CD14-positive monocyte (primary cell): ENCODE data around the gene SMAD9. TPM values are rescaled to one million over a fixed set of nuclear protein-coding genes. Genes with fewer than 3 reads are reported as not detected.

ENCODE experiments used
- DNase-seq, 3 donors: peaks; one replicate each; pipeline ENCODE4 v3.0.0-alpha.2; 2011 to 2022
- H2AFZ ChIP-seq: 2 replicates; pipeline ENCODE4 v1.6.0; 2012; ENCODE audit warnings: mild to moderate bottlenecking, low read depth, low read length, inconsistent platforms; ENCODE audit not compliant: insufficient read depth, poor library complexity, severe bottlenecking
- H3K27ac ChIP-seq, 2 donors: 1 replicate in 1 of 2; 2 replicates in 1 of 2; pipeline ENCODE4 v1.5.1; 2012 to 2013; ENCODE audit warnings: low read length in 2 of 2, control low read depth in 1 of 2, inconsistent platforms in 1 of 2, low read depth in 1 of 2, mild to moderate bottlenecking in 1 of 2
- H3K27me3 ChIP-seq, 2 donors: one replicate each; pipeline versions ENCODE4 v1.6.0 to v1.6.1; 2011 to 2013; ENCODE audit warnings: low read length in 2 of 2; ENCODE audit not compliant: control insufficient read depth in 2 of 2, insufficient read depth in 2 of 2
- H3K36me3 ChIP-seq, 2 donors: replicated peaks in 1 of 2; 1 replicate in 1 of 2; 2 replicates in 1 of 2; pipeline versions ENCODE4 v1.5.1 to v1.6.1; 2012 to 2013; ENCODE audit warnings: low read length in 2 of 2, control low read depth in 1 of 2, inconsistent platforms in 1 of 2, mild to moderate bottlenecking in 1 of 2; ENCODE audit not compliant: insufficient read depth in 2 of 2, control insufficient read depth in 1 of 2
- H3K4me1 ChIP-seq, 2 donors: 1 replicate in 1 of 2; 2 replicates in 1 of 2; pipeline versions ENCODE4 v1.5.1 to v1.6.1; 2012 to 2013; ENCODE audit warnings: low read length in 2 of 2, control low read depth in 1 of 2, inconsistent platforms in 1 of 2, mild to moderate bottlenecking in 1 of 2, moderate library complexity in 1 of 2; ENCODE audit not compliant: insufficient read depth in 2 of 2, control insufficient read depth in 1 of 2
- H3K4me2 ChIP-seq: replicated peaks from 2 replicates; pipeline ENCODE3; 2012; ENCODE audit warnings: low read length, moderate library complexity, mild to moderate bottlenecking; ENCODE audit not compliant: poor library complexity, severe bottlenecking; ENCODE audit errors: extremely low read depth
- H3K4me3 ChIP-seq, 3 experiments: fragments of 200-600 bp in 1 of 3; sonication (generic) in 1 of 3; replicated peaks in 1 of 3; 1 replicate in 2 of 3; 2 replicates in 1 of 3; pipeline ENCODE4 v1.5.1; 2011 to 2013; ENCODE audit warnings: low read length in 3 of 3, mild to moderate bottlenecking in 3 of 3, control low read depth in 2 of 3, low read depth in 2 of 3, inconsistent platforms in 1 of 3, moderate library complexity in 1 of 3
- H3K79me2 ChIP-seq: 2 replicates; pipeline ENCODE4 v1.6.0; 2012; ENCODE audit warnings: mild to moderate bottlenecking, control low read depth, inconsistent platforms, low read length, moderate library complexity; ENCODE audit not compliant: insufficient read depth
- H3K9ac ChIP-seq: 2 replicates; pipeline ENCODE4 v1.6.0; 2017; ENCODE audit warnings: low read length, mild to moderate bottlenecking; ENCODE audit not compliant: insufficient read depth, poor library complexity, severe bottlenecking
- H3K9me3 ChIP-seq, 2 donors: replicated peaks in 1 of 2; 1 replicate in 1 of 2; 2 replicates in 1 of 2; pipeline versions ENCODE4 v1.5.1 to v1.6.1; 2012 to 2013; ENCODE audit warnings: low read length in 2 of 2, control low read depth in 1 of 2; ENCODE audit not compliant: control insufficient read depth in 1 of 2, insufficient read depth in 1 of 2
- H4K20me1 ChIP-seq: 2 replicates; pipeline ENCODE4 v1.6.0; 2012; ENCODE audit warnings: mild to moderate bottlenecking, low read length, control low read depth, moderate library complexity; ENCODE audit not compliant: insufficient read depth
- H3K27ac Mint-ChIP-seq, 7 donors: one replicate each; pipeline ENCODE4 v1.8.0; 2020; ENCODE audit warnings: mild to moderate bottlenecking in 7 of 7, mixed read lengths in 7 of 7, moderate library complexity in 6 of 7, inconsistent platforms in 2 of 7
- H3K27me3 Mint-ChIP-seq, 3 donors: one replicate each; pipeline ENCODE4 v1.8.0; 2021 to 2022; ENCODE audit warnings: low read depth in 3 of 3, mild to moderate bottlenecking in 3 of 3, mixed read lengths in 3 of 3, moderate library complexity in 3 of 3, inconsistent platforms in 1 of 3
- H3K36me3 Mint-ChIP-seq, 2 donors: one replicate each; pipeline ENCODE4 v1.8.0; 2020; ENCODE audit warnings: mixed read lengths in 2 of 2, inconsistent platforms in 1 of 2, mild to moderate bottlenecking in 1 of 2
- H3K4me1 Mint-ChIP-seq: one replicate; pipeline ENCODE4 v1.8.0; 2020; ENCODE audit warnings: mild to moderate bottlenecking, mixed read lengths
- H3K4me3 Mint-ChIP-seq, 2 donors: one replicate each; pipeline ENCODE4 v1.8.0; 2020; ENCODE audit warnings: mild to moderate bottlenecking in 2 of 2, mixed read lengths in 2 of 2, moderate library complexity in 1 of 2
- H3K9me3 Mint-ChIP-seq, 7 donors: one replicate each; pipeline ENCODE4 v1.8.0; 2020 to 2022; ENCODE audit warnings: mixed read lengths in 7 of 7, mild to moderate bottlenecking in 6 of 7, moderate library complexity in 6 of 7, inconsistent platforms in 2 of 7
- WGBS: methylation state at CpG from one replicate; pipeline ENCODE4 v1.1.5; 2013; ENCODE audit warnings: missing lambda C conversion rate; ENCODE audit not compliant: insufficient coverage; 5-methylcytosine and 5-hydroxymethylcytosine counted together
- intact Hi-C, 2 donors: fragments of 100-400 bp; cut with micrococcal nuclease; formaldehyde crosslinking; loops; one replicate each; pipeline versions ENCODE4 v1.15.0 to v1.15.1; 2023
- polyA plus RNA-seq, 3 donors: library from polyadenylated mRNA; depleted of rRNA in 1 of 3; unstranded in 2 of 3; stranded (reverse) in 1 of 3; fragments of 300-500 nt in 2 of 3; fragments of >200 nt in 1 of 3; fragmentation: Illumina TruSeq in 2 of 3; gene quantifications; 1 replicate in 2 of 3; 2 replicates in 1 of 3; pipeline ENCODE4 v1.2.3, GENCODE V29; 2012 to 2021
- TF ChIP-seq, protein P1 (sequence below): fragments of 200-600 bp; IDR thresholded peaks from one replicate; pipeline ENCODE4 v1.8.0; 2022; ENCODE audit warnings: antibody characterized with exemption, mild to moderate bottlenecking

Gene SMAD9
- polyA plus RNA-seq, 3 donors, result not detected

DNA sequence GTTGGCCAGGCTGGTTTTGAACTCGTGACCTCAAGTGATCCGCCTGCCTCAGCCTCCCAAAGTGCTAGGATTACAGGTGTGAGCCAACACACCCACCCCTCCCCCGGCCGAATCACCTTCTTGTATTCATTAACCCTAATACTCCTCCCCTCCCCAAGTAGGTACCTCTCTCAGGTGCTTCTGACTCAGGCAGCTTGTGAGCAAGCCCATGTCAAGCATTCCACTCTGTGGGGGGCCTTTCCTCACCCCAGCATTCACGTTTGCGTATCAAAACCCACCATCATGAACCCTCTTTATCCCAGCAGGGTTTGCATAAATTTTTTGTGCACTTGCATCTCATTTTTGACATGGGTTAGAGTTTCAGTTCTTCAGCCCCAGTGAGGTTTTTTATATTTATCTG lies 124.6 kb downstream of the SMAD9 start:
- Histone ChIP-seq H3K79me2 (no peaks in the 10 kb centered on the region), H4K20me1 (no peaks in the 10 kb centered on the region), H3K9me3 (no peaks in the 10 kb centered on the region), H3K36me3 (no peaks in the 10 kb centered on the region), H3K27ac (no peak overlapping the region), H3K4me2 (no peak overlapping the region), H3K27me3 (no peaks in the 10 kb centered on the region), H2AFZ (no peak overlapping the region), H3K4me3 (no peak overlapping the region), H3K9ac (no peak overlapping the region), H3K4me1 (no peaks in the 10 kb centered on the region)
- intact Hi-C loops, result no loop called here
- H3K36me3 Mint-ChIP-seq, result no peaks in the 10 kb centered on the region
- no peak overlapping the region for H3K4me3 Mint-ChIP-seq
- no peak for DNase-seq
- H3K4me1 Mint-ChIP-seq, result no peaks in the 10 kb centered on the region
- peaks cover 0 to 3% (median 0%) of the 10 kb centered on the region in 7 donors for H3K9me3 Mint-ChIP-seq
- no peak overlapping the region for H3K27ac Mint-ChIP-seq
- peaks cover 2 to 3% (median 3%) of the 10 kb centered on the region in 3 donors for H3K27me3 Mint-ChIP-seq
- WGBS, result 91% methylated on average over 4 of the region's 6 CpGs
- TF ChIP-seq, protein P1, sequence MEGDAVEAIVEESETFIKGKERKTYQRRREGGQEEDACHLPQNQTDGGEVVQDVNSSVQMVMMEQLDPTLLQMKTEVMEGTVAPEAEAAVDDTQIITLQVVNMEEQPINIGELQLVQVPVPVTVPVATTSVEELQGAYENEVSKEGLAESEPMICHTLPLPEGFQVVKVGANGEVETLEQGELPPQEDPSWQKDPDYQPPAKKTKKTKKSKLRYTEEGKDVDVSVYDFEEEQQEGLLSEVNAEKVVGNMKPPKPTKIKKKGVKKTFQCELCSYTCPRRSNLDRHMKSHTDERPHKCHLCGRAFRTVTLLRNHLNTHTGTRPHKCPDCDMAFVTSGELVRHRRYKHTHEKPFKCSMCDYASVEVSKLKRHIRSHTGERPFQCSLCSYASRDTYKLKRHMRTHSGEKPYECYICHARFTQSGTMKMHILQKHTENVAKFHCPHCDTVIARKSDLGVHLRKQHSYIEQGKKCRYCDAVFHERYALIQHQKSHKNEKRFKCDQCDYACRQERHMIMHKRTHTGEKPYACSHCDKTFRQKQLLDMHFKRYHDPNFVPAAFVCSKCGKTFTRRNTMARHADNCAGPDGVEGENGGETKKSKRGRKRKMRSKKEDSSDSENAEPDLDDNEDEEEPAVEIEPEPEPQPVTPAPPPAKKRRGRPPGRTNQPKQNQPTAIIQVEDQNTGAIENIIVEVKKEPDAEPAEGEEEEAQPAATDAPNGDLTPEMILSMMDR, result no peak

Other genes with a start within 250 kb of the SMAD9 start
- gene SERTM1, start 246.2 kb downstream of the SMAD9 start, polyA plus RNA-seq, result not detected
- gene RFXAP, start 101.0 kb downstream of the SMAD9 start, polyA plus RNA-seq, result 1 to 10 TPM; 1.1 to 3.3 (median 1.8) TPM
- gene ALG5, start 79.1 kb upstream of the SMAD9 start, polyA plus RNA-seq, result 10 to 100 TPM; 19.3 to 77.5 (median 73.3) TPM
- 10 to 100 TPM; 18.7 to 27.8 (median 22.3) TPM for gene EXOSC8, start 80.5 kb upstream of the SMAD9 start, polyA plus RNA-seq
- 10 to 100 TPM; 24.7 to 39.8 (median 35.5) TPM for gene SUPT20H, start 139.4 kb upstream of the SMAD9 start, polyA plus RNA-seq
- under 1 TPM in 1 of 3 donors, not detected in 2; 0.07 TPM for gene CSNK1A1L, start 185.4 kb upstream of the SMAD9 start, polyA plus RNA-seq